Loucy (cell line): Measurements from ENCODE around the gene TAS2R41.

ENCODE experiments used
- CTCF ChIP-seq: fragments of 200-600 bp; sonication (generic); conservative IDR thresholded peaks from 2 replicates; pipeline ENCODE4 v1.5.1; 2014; ENCODE audit warnings: mild to moderate bottlenecking, antibody characterized with exemption, low read length
- EZH2phosphoT487 ChIP-seq: fragments of 200-600 bp; IDR thresholded peaks from 2 replicates; pipeline ENCODE4 v1.6.1; 2018; ENCODE audit warnings: antibody characterized with exemption, mild to moderate bottlenecking, moderate library complexity, borderline replicate concordance

- TF ChIP-seq CTCF: no peak
- TF ChIP-seq EZH2phosphoT487: no peak
These were observed 7.8 kb downstream of the TAS2R41 start for GRCh38 chr7:143485500-143485899.
